G401.6 (cell line): ENCODE data around the gene HOXD8.

ENCODE experiments used
- FAIRE-seq: peaks from 2 replicates; lab custom pipeline; 2012; peaks lifted over from hg19 to GRCh38; lab: Jason Lieb, UNC

HOXD8 gene

DNA sequence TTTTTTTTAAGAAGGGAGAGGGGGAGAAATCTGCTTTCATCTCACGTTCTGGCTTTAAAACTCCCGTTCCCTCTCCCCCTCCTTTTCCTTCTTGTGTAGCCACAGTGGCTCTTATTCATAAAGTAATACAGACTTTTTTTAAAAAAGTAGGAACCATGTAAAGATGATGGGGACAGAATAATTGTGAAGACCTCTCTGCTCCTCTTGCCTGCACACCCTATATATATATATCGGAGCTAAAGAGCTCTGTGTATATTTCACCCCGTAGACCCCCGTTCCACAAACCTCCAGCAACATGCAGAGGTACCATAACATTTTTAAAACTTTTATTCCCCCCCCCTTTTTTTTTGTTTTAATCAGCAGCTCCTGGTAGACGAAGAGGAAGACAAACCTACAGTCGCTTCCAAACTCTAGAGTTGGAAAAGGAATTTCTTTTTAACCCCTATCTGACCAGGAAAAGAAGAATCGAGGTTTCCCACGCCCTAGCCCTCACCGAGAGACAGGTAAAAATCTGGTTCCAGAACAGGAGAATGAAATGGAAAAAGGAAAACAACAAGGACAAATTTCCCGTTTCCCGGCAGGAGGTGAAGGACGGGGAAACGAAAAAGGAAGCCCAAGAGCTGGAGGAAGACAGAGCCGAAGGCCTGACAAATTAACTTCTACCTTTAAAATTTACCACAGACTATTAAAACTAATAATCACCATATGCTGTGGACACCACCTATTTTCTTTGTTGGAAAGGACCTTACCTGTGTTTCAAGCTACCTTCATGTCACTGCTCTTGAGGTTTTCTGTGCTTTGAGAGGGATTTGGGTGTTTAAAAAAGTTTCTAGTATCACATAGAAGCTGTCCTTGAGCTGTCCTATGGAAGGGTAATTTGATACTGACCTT, 1.7 kb downstream of the HOXD8 start:
- FAIRE-seq, result no peak

DNA sequence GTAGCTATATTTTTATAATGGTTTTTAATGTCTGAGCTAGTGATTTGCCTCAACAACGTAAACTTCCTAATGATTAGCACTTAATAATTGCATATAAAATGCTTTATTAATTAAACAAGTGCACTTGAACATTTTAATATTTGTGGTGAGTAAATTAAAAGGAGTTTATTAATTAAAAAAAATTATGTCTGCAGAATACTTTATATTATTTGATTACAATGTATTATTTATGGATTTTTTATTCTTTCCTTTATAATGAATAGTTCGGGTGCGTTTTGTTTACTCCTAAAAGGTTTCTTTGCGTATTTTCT, 2.3 kb downstream of the HOXD8 start:
- FAIRE-seq, result peak; percentile 19

- FAIRE-seq, result no peak
These were observed 3.0 kb downstream of the HOXD8 start for GRCh38 chr2:176132205-176133171.

GRCh38 chr2:176133389-176133788, 3.9 kb downstream of the HOXD8 start:
- FAIRE-seq, result no peak

DNA sequence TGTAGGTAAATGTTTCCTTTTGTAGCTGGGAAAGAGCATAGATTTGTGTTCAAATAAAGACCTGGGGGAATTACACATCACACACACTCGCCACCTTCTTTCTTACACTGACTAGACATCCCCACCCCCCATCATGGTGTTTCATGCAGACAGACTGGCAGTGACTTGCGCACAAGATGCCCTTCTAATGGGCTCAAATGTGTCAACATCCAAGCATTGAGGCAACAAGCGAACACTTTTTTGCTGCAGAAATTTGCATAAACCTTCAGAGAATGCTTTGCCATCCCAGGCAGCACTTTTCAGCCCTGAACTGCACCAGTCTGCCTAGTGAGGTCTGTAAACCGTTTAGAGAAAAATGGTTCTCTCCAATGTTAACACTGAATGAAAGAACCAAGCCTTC, 4.5 kb downstream of the HOXD8 start:
- FAIRE-seq, result no peak

- FAIRE-seq, result no peak
These were observed 5.5 kb downstream of the HOXD8 start for GRCh38 chr2:176135035-176135440.

DNA sequence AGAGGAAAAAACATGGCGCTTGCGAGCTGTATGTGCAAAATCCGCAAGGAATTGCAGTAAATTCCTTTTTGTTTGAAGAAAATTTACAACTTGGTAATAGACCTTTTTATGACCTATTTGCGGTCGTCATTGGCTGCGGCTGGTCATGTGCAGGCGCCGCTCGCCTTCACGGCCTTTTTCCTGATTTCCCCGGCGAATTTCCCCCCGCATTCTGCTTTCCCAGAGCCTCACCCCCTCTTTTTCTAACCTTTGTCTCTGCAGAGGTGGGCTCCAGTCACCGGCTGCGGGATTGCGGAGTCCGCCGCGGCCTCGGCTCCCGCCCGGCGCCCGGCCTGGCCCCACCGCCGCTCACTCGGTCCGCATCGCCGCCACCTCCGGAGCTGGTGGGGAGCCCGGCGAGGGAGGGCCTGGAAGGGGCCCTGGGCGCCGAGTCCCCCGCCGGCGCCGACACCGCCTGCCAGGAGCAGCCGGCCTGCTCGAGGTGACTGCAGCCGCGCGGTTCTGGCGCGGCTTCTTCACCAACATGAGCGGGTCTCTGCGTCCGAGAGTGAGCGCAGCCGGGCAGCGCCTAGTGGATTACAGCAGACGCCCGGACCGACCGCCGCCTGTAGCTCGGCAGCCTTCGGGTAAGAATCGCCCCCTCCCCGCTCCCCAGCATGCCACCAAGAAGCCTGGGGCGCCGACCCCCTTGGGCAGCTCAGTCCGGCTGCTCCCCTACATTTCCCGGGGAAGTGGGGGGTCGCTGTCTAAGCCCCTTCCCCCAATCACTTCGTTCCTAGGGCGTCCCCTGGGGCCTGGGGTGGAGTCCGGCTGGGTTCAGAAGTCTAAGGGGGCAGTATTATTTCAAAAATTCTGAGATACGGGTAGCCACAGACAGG, 7.1 kb downstream of the HOXD8 start:
- FAIRE-seq, result no peak

- no peak for FAIRE-seq
These were observed 7.7 kb downstream of the HOXD8 start for GRCh38 chr2:176137252-176137580.

DNA sequence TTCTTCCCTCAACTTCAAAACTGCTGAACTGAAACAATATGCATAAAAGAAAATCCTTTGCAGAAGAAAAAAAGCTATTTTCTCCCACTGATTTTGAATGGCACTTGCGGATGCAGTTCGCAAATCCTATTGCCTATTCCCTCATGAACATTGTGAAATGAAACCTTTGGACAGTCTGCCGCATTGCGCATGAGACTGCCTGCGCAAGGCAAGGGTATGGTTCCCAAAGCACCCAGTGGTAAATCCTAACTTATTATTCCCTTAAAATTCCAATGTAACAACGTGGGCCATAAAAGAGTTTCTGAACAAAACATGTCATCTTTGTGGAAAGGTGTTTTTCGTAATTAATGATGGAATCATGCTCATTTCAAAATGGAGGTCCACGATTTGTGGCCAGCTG, 8.4 kb downstream of the HOXD8 start:
- no peak for FAIRE-seq

- FAIRE-seq, result no peak
These were observed 9.0 kb downstream of the HOXD8 start for GRCh38 chr2:176138526-176138922.

DNA sequence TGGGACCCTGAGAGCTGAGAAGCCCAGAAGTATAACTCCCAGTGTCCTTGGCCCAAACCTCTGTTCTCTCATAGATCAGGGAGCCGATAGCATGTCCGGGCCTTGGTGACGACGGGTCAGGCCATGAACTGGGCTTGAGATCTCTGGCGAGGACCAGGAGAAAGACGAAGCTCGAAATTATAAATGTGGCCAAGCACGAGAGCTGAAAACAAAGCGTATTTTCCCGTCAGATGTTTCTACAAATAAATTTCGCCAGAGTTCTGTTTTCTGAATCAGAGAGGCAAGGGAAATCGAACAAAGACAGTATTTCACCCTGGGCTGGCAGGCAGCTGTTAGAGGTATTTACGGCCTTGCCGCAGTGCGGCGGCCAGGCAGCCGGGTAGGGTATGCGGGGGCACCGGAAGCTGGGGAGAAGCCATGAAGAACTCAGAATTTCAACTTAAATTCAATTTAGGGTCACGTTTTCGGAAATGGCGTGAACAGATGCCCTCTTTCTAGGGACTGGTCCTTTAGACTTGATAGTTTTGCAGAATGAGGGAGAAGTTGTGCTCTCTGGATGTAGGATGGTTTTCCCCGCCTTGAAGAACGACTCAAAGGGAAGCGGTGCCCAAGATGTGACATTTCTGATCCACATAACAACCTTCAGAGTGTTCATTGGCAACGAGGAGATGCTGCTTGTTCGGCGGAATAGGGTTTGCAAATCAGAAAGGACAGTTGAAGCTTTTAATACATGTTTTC, 9.6 kb downstream of the HOXD8 start:
- no peak for FAIRE-seq

DNA sequence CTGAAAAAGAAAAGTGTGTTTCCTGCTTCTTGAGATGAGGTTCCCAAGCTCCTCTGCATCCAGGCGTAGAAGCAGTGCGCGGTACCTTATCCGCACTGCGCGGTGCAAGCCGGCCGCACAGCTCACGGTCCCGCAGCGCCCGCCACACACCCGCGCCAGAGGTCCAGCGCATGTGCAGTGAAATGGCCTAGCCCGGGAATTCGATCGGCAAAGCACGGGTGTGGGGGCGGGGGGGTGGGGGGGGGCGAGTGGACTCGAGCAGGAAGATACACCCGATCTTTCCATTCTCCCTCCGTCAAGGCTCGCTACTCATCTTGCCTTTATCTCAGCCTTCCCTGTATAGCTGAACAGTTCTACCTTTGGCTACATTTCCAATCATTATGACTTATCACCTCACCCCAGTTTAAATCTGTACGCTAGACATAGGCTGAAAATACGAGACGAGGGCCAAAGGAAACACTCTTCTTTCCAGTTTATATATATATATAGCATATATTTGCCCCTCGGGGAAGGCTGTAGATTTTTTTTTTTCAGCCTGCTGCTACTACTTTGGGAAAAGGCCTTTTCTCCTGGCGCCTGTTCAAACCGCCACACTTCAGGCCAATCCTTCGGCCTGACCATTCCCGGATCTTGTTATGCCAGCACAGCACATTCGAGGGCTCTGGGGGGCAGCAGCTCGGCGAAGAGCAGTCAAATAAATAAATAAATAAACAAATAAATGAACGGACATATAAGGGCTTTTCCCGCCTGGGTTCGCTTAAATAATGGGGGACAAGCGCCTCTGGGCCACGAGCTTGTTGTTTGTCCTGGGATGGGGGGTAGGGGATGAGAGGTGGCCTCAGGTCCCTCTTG, 10.4 kb downstream of the HOXD8 start:
- FAIRE-seq, result no peak

GRCh38 chr2:176140513-176141317, 11.2 kb downstream of the HOXD8 start:
- FAIRE-seq, result no peak

- no peak for FAIRE-seq
These were observed 12.8 kb downstream of the HOXD8 start for GRCh38 chr2:176142281-176142680.

GRCh38 chr2:176145085-176145969, 15.8 kb downstream of the HOXD8 start:
- no peak for FAIRE-seq

DNA sequence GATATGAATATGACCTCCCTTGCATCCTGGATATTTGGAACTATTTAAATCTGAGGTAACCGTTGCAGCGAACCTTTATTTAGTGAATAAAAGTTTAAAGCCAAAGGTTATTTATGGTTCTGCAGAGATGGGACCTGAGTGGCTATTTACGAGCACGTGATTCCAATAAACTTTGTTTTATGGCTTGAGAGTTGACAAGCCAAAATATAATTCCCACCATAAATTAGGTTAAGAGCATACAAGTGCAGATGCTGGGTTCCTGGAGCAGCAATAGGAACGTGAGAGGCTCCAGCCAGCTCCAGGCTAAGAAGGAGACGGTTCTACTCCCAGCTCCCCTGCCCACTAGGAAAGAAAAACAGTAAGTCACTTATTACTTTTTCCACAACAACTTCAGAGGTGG, 16.6 kb downstream of the HOXD8 start:
- no peak for FAIRE-seq

DNA sequence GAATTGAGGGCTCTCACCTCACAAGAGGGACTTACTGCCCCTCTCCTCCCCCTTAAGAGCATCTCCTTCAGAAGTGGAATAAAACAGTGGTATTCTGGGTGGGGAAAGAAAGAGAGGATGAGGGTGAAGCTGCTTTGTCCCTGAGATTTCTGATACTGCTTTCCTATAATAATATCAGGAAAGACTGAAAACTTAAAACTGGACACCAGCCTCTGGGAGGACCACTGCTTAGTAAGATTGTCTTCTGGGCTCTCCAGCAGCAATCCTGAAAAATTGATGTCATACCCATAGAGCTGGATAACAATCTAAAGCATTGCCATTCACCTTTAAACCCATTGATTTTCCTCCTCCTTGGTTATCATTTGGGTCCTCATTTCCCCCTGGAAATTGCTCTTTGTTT, 17.1 kb downstream of the HOXD8 start:
- FAIRE-seq, result no peak

GRCh38 chr2:176147210-176147799, 17.8 kb downstream of the HOXD8 start:
- no peak for FAIRE-seq
